Loucy (cell line): Measurements from ENCODE around the gene FRMD4A.

Experiments used
- CTCF ChIP-seq: fragments of 200-600 bp; sonication (generic); conservative IDR thresholded peaks from 2 replicates; pipeline ENCODE4 v1.5.1; 2014; ENCODE audit warnings: mild to moderate bottlenecking, antibody characterized with exemption, low read length
- EZH2phosphoT487 ChIP-seq: fragments of 200-600 bp; IDR thresholded peaks from 2 replicates; pipeline ENCODE4 v1.6.1; 2018; ENCODE audit warnings: antibody characterized with exemption, mild to moderate bottlenecking, moderate library complexity, borderline replicate concordance

DNA sequence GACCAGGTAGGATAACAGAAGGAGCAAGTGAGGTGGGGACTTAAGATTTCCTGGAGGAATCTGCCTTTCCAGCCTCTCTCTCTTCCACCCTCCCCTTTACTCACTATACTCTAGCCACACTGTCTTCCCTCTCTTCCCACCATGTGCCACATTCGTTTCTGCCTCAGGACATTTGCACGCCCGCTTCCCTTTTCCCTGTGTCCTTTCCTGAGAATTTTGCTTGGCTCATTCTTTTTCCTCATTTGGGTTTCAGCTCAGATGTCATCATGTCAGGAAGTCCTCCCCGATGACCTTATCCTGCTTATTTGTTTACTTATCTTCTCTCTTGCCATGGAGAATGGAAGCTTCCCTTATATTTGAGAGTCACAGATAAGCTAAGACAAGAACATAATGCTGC lies 380.2 kb downstream of the FRMD4A start:
- TF ChIP-seq EZH2phosphoT487 (no peak), CTCF (no peak)
